GM12874 (cell line): ENCODE results near the gene PADI1.
A peak's percentile ranks its signal among the peaks of the same experiment; 100 is the strongest.

Experiments used
- CTCF ChIP-seq: IDR thresholded peaks from 2 replicates; pipeline ENCODE4 v1.5.1; 2011; ENCODE audit warnings: low read depth, mild to moderate bottlenecking, control low read depth, low read length, moderate library complexity; ENCODE audit not compliant: insufficient read depth

Gene PADI1

DNA sequence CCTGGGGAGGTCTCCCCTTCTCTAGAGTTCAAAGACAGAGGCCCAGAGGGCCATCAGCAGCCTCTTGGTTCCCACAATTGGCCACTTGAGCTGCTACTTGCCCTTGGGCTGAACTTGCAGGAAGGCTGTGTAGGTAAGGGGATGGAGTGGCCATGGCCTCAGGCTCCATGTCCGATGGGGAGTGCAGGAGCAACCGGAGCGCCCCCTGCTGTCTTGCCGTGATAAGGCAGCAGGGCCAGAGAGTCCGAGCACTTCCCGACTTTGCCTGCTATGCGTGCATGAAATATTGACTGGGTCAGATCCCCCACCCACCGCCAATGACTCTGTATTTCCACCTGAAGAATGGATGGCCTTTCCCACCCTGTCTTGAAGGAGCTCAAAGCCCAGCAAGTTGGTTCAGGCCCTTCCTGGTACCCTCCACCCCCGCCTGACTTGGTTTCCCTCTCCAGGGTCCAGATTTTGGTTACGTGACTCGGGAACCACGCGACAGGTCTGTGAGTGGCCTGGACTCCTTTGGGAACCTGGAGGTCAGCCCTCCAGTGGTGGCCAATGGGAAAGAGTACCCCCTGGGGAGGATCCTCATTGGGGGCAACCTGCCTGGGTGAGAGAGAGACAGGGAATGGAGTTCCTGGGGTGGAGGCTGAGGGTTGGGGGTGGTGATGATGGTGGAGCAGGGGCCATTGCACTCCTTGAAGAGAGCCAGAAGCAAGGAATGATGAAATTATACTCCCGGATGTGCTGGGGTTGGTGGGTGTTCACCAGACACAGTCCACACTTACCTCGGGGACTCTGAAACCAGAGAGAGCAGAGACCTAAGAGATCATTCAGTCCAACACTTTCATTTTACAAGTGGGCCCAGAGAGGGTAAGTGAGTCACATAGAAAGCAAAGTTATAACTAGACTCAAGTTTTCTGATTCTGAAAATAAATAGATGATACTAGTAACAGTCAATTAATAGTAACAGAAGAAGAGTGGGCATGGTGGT, 69.5 kb downstream of the PADI1 start:
- TF ChIP-seq CTCF = peak; percentile 96

GRCh38 chr1:17276568-17276967, 71.6 kb downstream of the PADI1 start:
- no peak for TF ChIP-seq CTCF

DNA sequence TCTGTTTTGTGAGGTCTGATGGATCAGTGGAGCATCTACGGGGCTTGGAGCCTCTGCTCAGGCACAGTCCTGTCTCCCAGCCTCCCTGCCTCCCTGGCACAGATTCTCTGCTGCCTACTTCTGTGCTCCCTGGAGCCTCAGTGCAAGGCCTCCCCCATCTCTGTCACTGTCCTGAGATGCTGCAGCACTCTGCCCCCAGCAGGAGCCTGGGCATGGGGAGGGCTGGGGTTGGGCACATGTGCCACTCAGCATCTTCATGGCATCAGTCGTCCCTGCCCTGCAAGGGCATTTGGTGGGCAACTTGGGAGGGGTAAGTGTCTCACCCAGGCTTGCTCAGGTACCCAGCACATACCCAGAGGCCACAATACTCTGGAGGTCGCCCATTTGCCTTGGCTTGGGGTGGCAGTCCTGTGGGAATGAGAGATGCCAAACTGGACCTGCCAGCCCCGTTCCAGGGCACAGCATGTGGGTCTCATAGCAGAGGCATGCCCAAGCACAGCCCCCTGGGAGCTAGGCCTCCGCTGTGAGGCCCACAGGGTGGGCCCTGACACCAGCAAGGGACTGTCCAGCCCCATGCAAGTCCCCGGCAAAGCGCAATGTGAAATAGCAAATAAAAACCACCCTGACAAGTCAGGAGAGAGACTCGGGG, 72.7 kb downstream of the PADI1 start:
- no peak for TF ChIP-seq CTCF

- TF ChIP-seq CTCF = no peak
These were observed 74.3 kb downstream of the PADI1 start for GRCh38 chr1:17278996-17279830.

GRCh38 chr1:17280436-17280835, 75.5 kb downstream of the PADI1 start:
- TF ChIP-seq CTCF = no peak

GRCh38 chr1:17280894-17281293, 76.0 kb downstream of the PADI1 start:
- TF ChIP-seq CTCF = no peak

- no peak for TF ChIP-seq CTCF
These were observed 76.8 kb downstream of the PADI1 start for GRCh38 chr1:17281775-17282181.
